Ishikawa (cell line): ENCODE data around the gene CACNA1A.

Experiments
- CEBPB ChIP-seq: IDR thresholded peaks from 2 replicates; pipeline ENCODE4 v1.6.1; 2012
- CREB1 ChIP-seq: IDR thresholded peaks from 2 replicates; pipeline ENCODE4 v1.6.1; 2012; ENCODE audit warnings: low read depth
- EGR1 ChIP-seq: IDR thresholded peaks from 2 replicates; pipeline ENCODE4 v1.6.1; 2012
- EP300 ChIP-seq: IDR thresholded peaks from 2 replicates; pipeline ENCODE4 v1.6.1; 2012; ENCODE audit warnings: borderline replicate concordance
- FOXM1 ChIP-seq: IDR thresholded peaks from 2 replicates; pipeline ENCODE4 v1.6.1; 2012; ENCODE audit warnings: low read depth, borderline replicate concordance
- MAX ChIP-seq: IDR thresholded peaks from 2 replicates; pipeline ENCODE4 v1.6.1; 2012
- NFIC ChIP-seq: IDR thresholded peaks from 2 replicates; pipeline ENCODE4 v1.6.1; 2012
- RAD21 ChIP-seq: IDR thresholded peaks from 2 replicates; pipeline ENCODE4 v1.6.1; 2012; ENCODE audit warnings: low read depth
- REST ChIP-seq: IDR thresholded peaks from 2 replicates; pipeline ENCODE4 v1.6.1; 2012; ENCODE audit warnings: low read depth, mild to moderate bottlenecking
- TAF1 ChIP-seq: IDR thresholded peaks from 2 replicates; pipeline ENCODE4 v1.6.1; 2012; ENCODE audit warnings: low read depth, mild to moderate bottlenecking
- TCF12 ChIP-seq: IDR thresholded peaks from 2 replicates; pipeline ENCODE4 v1.6.1; 2012; ENCODE audit warnings: low read depth
- TEAD4 ChIP-seq: IDR thresholded peaks from 2 replicates; pipeline ENCODE4 v1.6.1; 2012
- USF1 ChIP-seq: IDR thresholded peaks from 2 replicates; pipeline ENCODE4 v1.6.1; 2012
- YY1 ChIP-seq: IDR thresholded peaks from 2 replicates; pipeline ENCODE4 v1.6.1; 2012; ENCODE audit warnings: low read depth
- ZBTB7A ChIP-seq: IDR thresholded peaks from 2 replicates; pipeline ENCODE4 v1.6.1; 2012; ENCODE audit warnings: low read depth

CACNA1A gene

GRCh38 chr19:13373599-13373998 lies 132.7 kb downstream of the CACNA1A start:
- no peak for TF ChIP-seq REST
- TF ChIP-seq USF1 = no peak
- no peak for TF ChIP-seq EGR1
- TF ChIP-seq ZBTB7A = no peak

GRCh38 chr19:13370948-13371347 lies 135.3 kb downstream of the CACNA1A start:
- no peak for TF ChIP-seq TCF12
- TF ChIP-seq MAX = no peak
- no peak for TF ChIP-seq EGR1
- TF ChIP-seq TAF1 = no peak

GRCh38 chr19:13366529-13367143 lies 139.6 kb downstream of the CACNA1A start:
- TF ChIP-seq CEBPB = no peak
- TF ChIP-seq USF1 = no peak
- peak; percentile 34 for TF ChIP-seq RAD21
- no peak for TF ChIP-seq TEAD4
- no peak for TF ChIP-seq NFIC

GRCh38 chr19:13363954-13364353 lies 142.3 kb downstream of the CACNA1A start:
- TF ChIP-seq NFIC (no peak), FOXM1 (no peak), TAF1 (no peak), USF1 (no peak), RAD21 (no peak), EP300 (no peak), REST (no peak), TCF12 (no peak), CREB1 (no peak), YY1 (no peak), EGR1 (no peak), MAX (no peak), ZBTB7A (no peak), CEBPB (no peak)

- TF ChIP-seq REST (no peak), EP300 (no peak), USF1 (no peak)
Observed at GRCh38 chr19:13363245-13363644, 143.0 kb downstream of the CACNA1A start.
